Loucy (cell line): Measurements from ENCODE around the gene PRR5.
"Not testable (repeated sequence)": the region's sequence is repeated elsewhere in the genome, so short reads cannot be mapped to it uniquely, and the experiment has no call there.

Source experiments
- H2AFZ ChIP-seq: fragments of 200-600 bp; sonication (generic); 2 replicates; pipeline ENCODE4 v1.6.0; 2016; ENCODE audit warnings: antibody characterized with exemption, mild to moderate bottlenecking, low read length, moderate library complexity
- H3F3A ChIP-seq: fragments of 200-600 bp; 2 replicates; pipeline ENCODE4 v1.6.0; 2016; ENCODE audit warnings: antibody characterized with exemption, low read depth, mild to moderate bottlenecking
- H3K27me3 ChIP-seq: fragments of 200-600 bp; sonication (generic); 2 replicates; pipeline ENCODE4 v1.6.1; 2014; ENCODE audit warnings: low read length, mild to moderate bottlenecking; ENCODE audit not compliant: insufficient read depth, poor library complexity, severe bottlenecking
- H3K36me3 ChIP-seq: fragments of 200-600 bp; sonication (generic); 2 replicates; pipeline ENCODE4 v1.6.1; 2016; ENCODE audit warnings: low read length; ENCODE audit not compliant: insufficient read depth
- H3K4me1 ChIP-seq: fragments of 200-600 bp; sonication (generic); 2 replicates; pipeline ENCODE4 v1.5.1; 2014; ENCODE audit warnings: low read length, mild to moderate bottlenecking; ENCODE audit not compliant: insufficient read depth, poor library complexity, severe bottlenecking
- H3K4me2 ChIP-seq: fragments of 200-600 bp; sonication (generic); 2 replicates; pipeline ENCODE4 v1.6.0; 2014; ENCODE audit warnings: antibody characterized with exemption, low read length, low read depth, mild to moderate bottlenecking; ENCODE audit not compliant: poor library complexity, severe bottlenecking
- H3K4me3 ChIP-seq: fragments of 200-600 bp; sonication (generic); 2 replicates; pipeline ENCODE4 v1.5.1; 2014; ENCODE audit warnings: low read length, mild to moderate bottlenecking, mixed read lengths; ENCODE audit not compliant: poor library complexity, severe bottlenecking
- H3K79me2 ChIP-seq: fragments of 200-600 bp; sonication (generic); 2 replicates; pipeline ENCODE4 v1.6.1; 2014; ENCODE audit warnings: low read length; ENCODE audit not compliant: insufficient read depth
- H3K9ac ChIP-seq: fragments of 200-600 bp; sonication (generic); 2 replicates; pipeline ENCODE4 v1.6.0; 2014; ENCODE audit warnings: mild to moderate bottlenecking, low read depth, low read length, moderate library complexity; ENCODE audit not compliant: poor library complexity, severe bottlenecking
- H3K9me2 ChIP-seq: fragments of 200-600 bp; sonication (generic); replicated peaks from 2 replicates; pipeline ENCODE4 v1.6.1; 2016; ENCODE audit warnings: low read depth, low read length, mixed read lengths
- H3K9me3 ChIP-seq: fragments of 200-600 bp; sonication (generic); 2 replicates; pipeline ENCODE4 v1.6.1; 2014; ENCODE audit warnings: mild to moderate bottlenecking, antibody characterized with exemption, low read length, low read depth; ENCODE audit not compliant: insufficient read depth
- H4K20me1 ChIP-seq: fragments of 200-600 bp; sonication (generic); 2 replicates; pipeline ENCODE4 v1.6.0; 2014; ENCODE audit warnings: antibody characterized with exemption, low read length, mild to moderate bottlenecking; ENCODE audit not compliant: insufficient read depth, poor library complexity, severe bottlenecking
- CTCF ChIP-seq: fragments of 200-600 bp; sonication (generic); conservative IDR thresholded peaks from 2 replicates; pipeline ENCODE4 v1.5.1; 2014; ENCODE audit warnings: mild to moderate bottlenecking, antibody characterized with exemption, low read length
- EZH2phosphoT487 ChIP-seq: fragments of 200-600 bp; IDR thresholded peaks from 2 replicates; pipeline ENCODE4 v1.6.1; 2018; ENCODE audit warnings: antibody characterized with exemption, mild to moderate bottlenecking, moderate library complexity, borderline replicate concordance

The PRR5 gene

GRCh38 chr22:44701824-44702478 is at the start of gene PRR5:
PRR5 (plus strand) TSS chr22:44702204; CDS start chr22:44702475, 271 bp downstream.
- no peaks in the 10 kb centered on the region for H3K36me3 ChIP-seq
- H2AFZ ChIP-seq = 0 out of 2 replicates have a peak within 1 kb of the TSS, but pooled peaks have one; percentile 28
- H4K20me1 ChIP-seq = no peaks in the 10 kb centered on the region
- H3K9me3 ChIP-seq = no peaks in the 10 kb centered on the region
- H3K4me3 ChIP-seq = peak within 1 kb of the TSS; percentile 64
- H3K79me2 ChIP-seq = no peaks in the 10 kb centered on the region
- H3K9me2 ChIP-seq = no peaks in the 10 kb centered on the region
- H3F3A ChIP-seq = no peaks in the 10 kb centered on the region
- H3K9ac ChIP-seq = peak within 1 kb of the TSS; percentile 57
- no peaks in the 10 kb centered on the region for H3K27me3 ChIP-seq
- H3K4me1 ChIP-seq = peaks cover 5% of the 10 kb centered on the region
- peak within 1 kb of the TSS; percentile 49 for H3K4me2 ChIP-seq
- TF ChIP-seq CTCF (no peak), EZH2phosphoT487 (no peak)

GRCh38 chr22:44652866-44653265 is 49.1 kb upstream of the PRR5 start:
- not testable (repeated sequence) for H3K4me3 ChIP-seq, H2AFZ ChIP-seq, H3K79me2 ChIP-seq, H3K36me3 ChIP-seq, H3K9me2 ChIP-seq, H3K9ac ChIP-seq, H3K4me1 ChIP-seq, H3K4me2 ChIP-seq, H3K27me3 ChIP-seq, H3F3A ChIP-seq, H4K20me1 ChIP-seq, H3K9me3 ChIP-seq

- Histone ChIP-seq H3K4me3 (no peak overlapping the region), H3K4me2 (no peak overlapping the region), H3F3A (no peaks in the 10 kb centered on the region), H2AFZ (0 out of 2 replicates have a peak overlapping the region, but pooled peaks have one; percentile 41), H3K27me3 (no peaks in the 10 kb centered on the region), H4K20me1 (no peaks in the 10 kb centered on the region), H3K9me2 (no peaks in the 10 kb centered on the region), H3K79me2 (no peaks in the 10 kb centered on the region), H3K9me3 (no peaks in the 10 kb centered on the region), H3K36me3 (no peaks in the 10 kb centered on the region), H3K4me1 (peaks cover 22% of the 10 kb centered on the region), H3K9ac (peak overlapping the region; percentile 2)
- TF ChIP-seq EZH2phosphoT487 = no peak
- TF ChIP-seq CTCF = no peak
Measured at GRCh38 chr22:44658311-44658953, 43.6 kb upstream of the PRR5 start.

- peak overlapping the region; percentile 2 for H3K9ac ChIP-seq
- no peak overlapping the region for H2AFZ ChIP-seq
- no peaks in the 10 kb centered on the region for H3K79me2 ChIP-seq
- H3F3A ChIP-seq = no peaks in the 10 kb centered on the region
- H3K4me1 ChIP-seq = peaks cover 28% of the 10 kb centered on the region
- TF ChIP-seq EZH2phosphoT487 (no peak), CTCF (no peak)
- no peaks in the 10 kb centered on the region for H3K36me3 ChIP-seq
- H3K9me3 ChIP-seq = no peaks in the 10 kb centered on the region
- no peak overlapping the region for H3K4me3 ChIP-seq
- no peaks in the 10 kb centered on the region for H3K9me2 ChIP-seq
- H3K27me3 ChIP-seq = no peaks in the 10 kb centered on the region
- H3K4me2 ChIP-seq = no peak overlapping the region
- H4K20me1 ChIP-seq = no peaks in the 10 kb centered on the region
Measured at GRCh38 chr22:44659140-44659539, 42.9 kb upstream of the PRR5 start.
